Umbilical cord (tissue), 2 donors: ENCODE results near the gene FRAS1. TPM values are rescaled to one million over a fixed set of nuclear protein-coding genes. Genes with fewer than 3 reads are reported as not detected.
A peak's percentile ranks its signal among the peaks of the same experiment; 100 is the strongest.
"Not testable (repeated sequence)": the region's sequence is repeated elsewhere in the genome, so short reads cannot be mapped to it uniquely, and the experiment has no call there.

Experiments used
- DNase-seq: peaks from one replicate; pipeline ENCODE4 v3.0.0-alpha.2; 2015; ENCODE audit warnings: low spot score
- total RNA-seq: library from RNA; depleted of rRNA; stranded (reverse); fragments of >200 nt; gene quantifications from one replicate; pipeline ENCODE4 v1.2.3, GENCODE V29; 2014; ENCODE audit warnings: low replicate concordance; ENCODE audit not compliant: insufficient read depth

FRAS1 gene
- total RNA-seq, 1 donor from 2014 or later = 47.7 TPM

DNA sequence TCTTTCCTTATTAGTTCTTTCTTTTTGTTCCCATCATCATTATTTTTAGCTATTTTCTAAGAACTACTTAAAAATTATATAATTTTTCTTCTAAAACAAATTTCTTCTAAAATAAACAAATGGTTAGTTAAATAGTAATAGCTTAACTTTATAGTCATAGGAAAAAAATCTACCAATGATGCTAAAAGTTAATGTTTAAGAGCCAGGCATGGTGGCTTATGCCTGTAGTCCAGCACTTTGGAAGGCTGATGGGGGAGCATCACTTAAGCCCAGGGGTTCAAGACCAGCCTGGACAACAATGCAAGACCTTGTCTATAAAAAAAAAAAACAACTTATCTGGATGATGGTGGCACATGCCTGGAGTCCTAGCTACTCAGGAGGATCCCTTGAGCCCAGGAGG lies 367.3 kb downstream of the FRAS1 start:
- DNase-seq = no peak

DNA sequence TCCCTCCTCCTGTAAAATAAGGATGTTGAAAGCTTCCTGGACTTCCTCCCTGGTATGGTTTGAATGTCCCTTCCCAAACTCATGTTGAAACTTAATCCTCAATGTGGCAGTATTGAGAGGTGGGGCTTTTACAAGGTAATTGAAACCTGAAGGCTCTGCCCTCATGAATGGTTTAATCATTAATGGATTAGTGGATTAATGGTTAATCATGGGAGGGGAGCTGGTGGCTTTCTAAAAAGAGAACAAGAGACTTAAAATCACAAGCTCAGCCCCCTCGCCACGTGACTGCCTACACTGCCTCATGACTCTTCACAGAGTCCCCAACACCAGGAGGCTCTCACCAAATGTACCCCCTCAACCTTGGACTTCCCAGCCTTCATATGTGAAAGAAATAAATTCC lies 369.8 kb downstream of the FRAS1 start:
- no peak for DNase-seq

DNA sequence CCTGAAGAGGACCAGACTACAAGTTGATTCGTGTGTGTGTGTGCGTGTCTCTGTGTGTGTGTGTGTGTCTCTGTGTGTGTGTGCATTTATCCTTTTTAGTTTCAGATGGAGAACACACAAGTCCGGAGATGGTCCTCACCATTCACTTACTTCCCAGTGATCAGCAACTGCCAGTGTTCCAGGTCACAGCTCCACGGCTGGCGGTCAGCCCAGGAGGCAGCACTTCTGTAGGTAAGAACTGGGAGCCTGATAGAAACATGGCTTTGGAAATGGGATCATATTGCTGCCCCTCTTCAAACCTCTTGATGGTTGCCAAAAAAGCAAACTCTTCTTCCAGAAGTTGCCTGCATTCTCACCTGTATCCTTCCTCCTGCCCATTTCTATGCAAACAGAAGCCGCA lies 371.9 kb downstream of the FRAS1 start:
- no peak for DNase-seq

DNA sequence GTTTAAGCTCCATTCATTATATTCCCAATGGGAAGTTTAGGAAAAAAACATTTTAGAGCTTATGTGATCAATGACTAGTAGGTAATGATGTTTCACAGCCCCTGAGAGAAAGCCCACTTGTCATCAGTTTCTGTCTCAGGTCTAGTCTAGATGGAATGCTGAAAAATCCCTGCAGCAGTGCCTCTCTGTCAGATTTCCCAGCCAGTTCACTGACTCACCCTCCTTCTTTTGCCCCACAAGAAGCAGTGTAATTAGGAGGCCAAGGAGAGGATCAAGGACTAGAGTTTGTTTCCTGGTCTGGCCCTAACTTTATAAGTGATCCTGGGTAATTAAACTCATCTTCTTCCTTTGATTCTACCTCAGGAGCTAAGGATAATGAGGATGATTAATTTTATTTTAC lies 375.8 kb downstream of the FRAS1 start:
- peak; percentile 69 for DNase-seq

DNA sequence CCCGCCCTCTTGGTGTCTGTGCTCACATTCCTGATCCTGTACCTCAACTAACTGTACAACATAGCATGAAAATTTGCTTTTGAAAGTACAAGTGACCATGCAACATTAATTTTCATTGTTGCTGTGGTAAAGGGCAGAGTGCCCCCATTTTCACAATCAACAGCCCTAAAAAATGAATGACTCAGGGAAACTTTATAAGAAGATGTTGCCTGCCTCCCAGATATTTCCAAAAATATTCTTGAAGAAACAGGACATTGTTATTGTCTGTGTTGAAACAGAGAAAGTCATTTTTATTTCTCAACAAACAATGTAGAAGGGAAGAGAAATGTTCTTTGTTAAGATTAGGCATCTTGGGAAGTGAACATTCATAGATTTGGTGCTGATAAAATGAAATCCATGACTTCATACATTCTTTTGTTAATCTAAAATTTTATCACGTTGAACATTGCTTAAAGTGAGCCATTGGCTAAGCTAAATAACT lies 380.5 kb downstream of the FRAS1 start:
- DNase-seq = no peak

DNA sequence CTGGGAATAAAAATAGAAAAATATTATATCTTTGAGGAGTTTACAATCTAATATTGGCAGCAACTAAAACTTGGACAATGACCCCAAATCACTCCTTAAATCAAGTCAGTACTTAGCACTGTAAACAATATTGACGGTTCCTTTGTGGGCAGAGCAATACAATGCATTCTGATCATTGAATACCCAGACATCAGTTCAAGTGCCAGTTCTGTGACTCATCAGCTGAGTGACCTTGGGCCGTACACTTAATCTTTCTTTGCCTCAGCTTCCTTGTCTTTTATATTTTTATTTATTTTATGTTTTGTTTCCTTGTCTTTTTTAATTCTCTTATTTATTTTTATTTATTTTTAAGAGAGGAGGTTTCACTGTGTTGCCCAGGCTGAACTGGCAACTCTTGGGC lies 382.2 kb downstream of the FRAS1 start:
- no peak for DNase-seq

DNA sequence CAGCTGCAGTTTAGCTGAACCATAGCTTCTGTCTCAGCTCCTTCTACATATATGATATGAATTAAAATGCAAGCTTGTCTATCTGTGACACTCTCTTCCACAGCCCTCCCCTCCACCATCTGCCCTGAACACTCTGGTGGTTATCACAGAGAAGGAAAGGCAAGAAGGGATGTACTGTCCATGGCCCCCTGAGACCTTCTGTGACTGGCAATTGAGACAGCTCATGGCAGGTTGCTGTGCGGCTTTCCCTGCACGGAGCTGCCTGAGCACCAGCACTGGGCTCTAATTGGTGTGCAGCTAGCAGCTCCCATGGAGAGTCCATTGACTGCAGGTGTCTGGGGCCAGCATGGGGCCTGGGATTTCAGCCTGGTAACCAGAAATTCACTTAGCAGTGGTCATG lies 384.6 kb downstream of the FRAS1 start:
- no peak for DNase-seq

DNA sequence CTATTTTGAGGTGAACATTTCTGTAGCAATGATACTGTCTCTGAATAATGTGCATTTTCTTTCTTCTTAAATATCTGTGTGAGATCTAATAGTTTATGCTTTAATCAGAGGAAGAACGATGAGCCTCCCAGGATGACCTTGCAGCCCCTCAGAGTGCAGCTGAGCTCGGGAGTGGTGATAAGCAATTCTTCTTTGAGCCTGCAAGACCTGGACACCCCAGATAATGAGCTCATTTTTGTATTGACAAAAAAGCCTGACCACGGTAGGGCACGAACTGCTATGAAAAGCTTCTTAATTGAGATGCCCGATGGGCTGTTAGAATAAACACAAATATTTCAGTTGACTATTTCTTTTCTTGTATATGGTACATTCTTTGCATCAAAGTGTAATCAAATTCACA lies 389.5 kb downstream of the FRAS1 start:
- DNase-seq = no peak

DNA sequence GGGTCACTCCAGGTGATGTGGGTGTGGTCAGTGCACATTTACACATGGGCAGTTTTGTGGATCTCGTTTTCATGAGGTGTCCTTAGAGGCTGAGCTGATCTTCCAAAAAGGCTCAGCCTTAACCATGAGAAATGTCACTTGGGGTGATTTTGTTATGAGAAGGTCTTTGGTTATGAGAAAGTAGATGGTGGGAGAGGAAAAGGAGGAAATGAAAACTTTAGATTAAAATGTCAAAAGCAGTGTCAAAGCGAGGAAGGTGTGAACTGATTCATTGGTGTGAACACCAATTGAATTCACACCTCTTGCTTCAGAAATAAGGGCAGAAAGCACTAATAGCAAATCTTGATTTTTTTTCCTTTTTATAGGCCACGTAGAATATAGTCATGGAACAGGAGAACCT lies 394.3 kb downstream of the FRAS1 start:
- no peak for DNase-seq

DNA sequence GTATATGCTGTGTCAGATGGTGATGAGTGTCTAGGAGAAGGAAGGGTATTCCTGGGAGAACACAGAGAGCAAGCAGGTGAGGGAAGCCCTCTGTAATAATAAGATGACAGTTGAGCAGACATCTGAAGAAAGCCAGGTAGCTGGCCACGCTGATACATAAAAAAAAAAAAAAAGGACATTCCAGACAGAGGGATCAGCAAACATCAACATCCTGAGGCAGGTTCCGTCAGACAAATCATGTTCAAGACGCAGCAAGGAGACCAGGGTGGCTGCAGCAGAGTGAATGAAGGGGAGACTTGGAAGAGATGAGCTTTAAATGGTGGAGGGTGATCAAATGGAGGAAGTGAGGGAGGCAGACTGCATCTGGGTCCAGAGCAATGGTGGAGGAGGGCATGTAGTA lies 396.9 kb downstream of the FRAS1 start:
- DNase-seq = peak; percentile 30

DNA sequence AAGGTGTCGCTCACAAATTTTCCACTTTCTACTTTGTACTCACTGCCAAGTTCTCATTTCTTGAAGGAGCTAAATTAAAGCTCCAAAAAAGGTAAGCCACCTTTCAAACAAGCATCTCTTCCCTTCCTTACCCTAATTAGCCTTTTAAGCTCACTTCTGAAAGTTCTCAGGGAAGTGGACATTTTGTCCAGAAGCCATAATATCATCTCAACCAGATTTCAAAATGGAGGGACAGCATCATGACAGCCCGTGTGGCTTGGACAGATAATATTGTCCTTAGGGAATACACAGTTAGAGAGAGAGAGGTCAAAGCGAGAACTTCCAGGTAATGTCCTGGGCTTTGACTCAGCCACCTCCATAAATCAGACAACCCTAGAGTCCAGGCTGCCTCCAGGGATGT lies 400.6 kb downstream of the FRAS1 start:
- DNase-seq = no peak

DNA sequence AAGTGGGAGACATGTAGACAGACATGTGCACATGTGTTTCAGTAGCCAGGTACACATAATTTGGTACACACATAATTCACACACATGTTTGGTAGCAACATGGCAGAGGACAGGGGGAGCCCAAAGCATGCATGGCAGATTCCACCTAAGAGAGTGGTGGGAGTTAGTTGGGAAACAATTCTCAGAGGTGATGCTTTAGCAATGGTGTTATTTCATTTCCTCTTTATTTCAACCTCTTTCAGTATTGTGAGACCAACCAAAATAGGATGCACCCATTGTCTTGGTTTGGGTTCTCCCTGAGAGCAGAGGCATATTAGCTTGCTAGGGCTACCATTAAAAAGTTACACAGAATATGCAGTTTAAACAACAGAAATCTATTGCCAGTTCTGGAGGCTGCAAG lies 402.2 kb downstream of the FRAS1 start:
- DNase-seq = no peak

DNA sequence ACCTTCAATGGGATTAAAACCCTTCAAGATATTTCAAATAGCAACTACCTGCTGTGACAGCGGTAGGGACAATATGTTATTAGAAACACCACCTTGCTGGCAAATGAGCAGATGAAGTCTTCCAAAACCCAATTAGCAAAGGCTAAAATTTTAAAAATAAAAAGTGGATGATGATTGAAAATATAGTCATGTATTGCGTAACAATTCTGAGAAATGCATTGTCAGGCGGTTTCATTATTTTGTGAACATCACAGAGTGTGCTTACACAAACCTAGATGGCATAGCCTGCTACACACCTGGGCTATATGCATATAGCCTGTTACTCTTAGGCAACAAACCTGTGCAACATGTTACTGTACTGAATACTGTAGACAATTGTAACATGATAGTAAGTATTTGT lies 403.2 kb downstream of the FRAS1 start:
- DNase-seq = no peak

DNA sequence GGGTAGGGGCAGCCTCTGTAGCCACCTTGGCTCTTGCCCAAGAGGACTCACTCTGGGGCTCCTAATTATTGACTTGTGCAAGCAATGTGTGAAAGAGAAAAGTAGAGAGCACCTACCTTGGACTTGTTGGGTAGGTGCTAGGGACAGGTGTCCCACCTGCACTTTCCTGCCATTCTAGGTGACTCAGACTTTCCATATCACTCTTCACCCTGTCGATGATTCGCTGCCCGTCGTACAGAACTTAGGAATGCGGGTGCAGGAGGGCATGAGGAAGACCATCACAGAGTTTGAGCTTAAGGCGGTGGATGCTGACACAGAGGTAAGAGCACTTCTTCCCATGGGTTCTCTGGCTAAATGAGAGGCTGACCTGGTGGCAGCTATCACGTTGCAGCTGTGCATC lies 407.1 kb downstream of the FRAS1 start:
- DNase-seq = no peak

DNA sequence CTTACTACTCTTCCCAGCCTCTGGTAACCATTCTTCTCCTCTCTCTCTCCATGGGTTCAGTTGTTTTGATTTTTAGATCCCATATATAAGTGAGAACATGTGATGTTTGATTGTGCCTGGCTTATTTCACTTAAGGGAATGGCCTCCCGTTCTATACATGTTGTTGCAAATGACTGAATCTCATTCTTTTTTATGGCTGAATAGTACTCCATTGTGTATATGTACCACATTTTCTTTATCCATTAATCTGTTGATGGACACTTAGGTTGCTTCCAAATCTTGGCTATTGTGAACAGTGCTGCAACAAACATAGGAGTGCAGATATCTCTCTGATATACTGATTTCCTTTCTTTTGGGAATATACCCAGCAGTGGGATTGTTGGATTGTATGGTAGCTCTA lies 410.1 kb downstream of the FRAS1 start:
- not testable (repeated sequence) for DNase-seq

DNA sequence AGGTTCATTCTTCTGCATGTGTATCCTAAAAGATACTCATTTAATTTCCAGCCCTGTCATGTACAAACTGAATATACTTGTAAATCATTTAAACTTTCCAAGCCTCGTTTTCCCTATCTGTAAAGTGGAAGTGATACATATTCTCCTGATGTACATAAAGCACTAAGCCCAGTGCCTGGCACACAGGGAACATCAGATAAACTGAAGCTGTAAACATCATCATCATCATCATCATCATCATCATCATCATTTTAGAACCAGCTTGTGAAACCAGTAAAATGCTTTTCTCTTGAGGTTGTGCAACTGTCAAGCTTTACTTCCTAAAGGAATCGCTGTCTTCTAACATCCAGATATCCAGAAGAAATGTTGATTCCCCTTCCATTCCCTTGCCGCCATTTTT lies 411.1 kb downstream of the FRAS1 start:
- no peak for DNase-seq

DNA sequence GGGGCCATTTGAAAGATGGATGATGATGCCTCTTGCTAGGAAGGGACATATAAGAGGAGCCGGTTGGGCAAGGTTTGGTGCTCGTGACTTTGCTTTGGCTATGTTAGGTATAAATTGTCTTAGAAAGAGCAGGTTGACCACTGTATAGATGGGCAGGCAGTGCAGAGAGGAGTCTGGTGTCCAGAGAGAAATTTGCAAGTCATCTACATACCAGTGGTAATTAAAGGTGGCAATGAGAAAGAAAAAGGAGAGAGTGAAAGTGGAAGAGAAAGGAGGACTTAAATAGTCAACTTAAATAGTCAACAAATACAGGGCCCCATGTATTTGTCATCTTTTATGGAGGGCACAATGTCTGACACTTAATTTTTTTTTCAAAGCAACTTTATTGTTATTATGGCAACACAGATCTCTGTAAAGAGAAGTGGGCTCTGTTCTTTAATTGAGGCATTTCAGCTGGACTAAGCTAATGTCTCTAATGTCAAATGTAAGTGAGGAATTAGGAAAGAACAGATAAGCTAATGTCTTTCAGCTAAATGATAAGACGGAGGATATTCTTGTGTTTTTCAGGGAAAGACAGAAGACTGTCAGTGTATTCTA lies 419.1 kb downstream of the FRAS1 start:
- peak; percentile 73 for DNase-seq

DNA sequence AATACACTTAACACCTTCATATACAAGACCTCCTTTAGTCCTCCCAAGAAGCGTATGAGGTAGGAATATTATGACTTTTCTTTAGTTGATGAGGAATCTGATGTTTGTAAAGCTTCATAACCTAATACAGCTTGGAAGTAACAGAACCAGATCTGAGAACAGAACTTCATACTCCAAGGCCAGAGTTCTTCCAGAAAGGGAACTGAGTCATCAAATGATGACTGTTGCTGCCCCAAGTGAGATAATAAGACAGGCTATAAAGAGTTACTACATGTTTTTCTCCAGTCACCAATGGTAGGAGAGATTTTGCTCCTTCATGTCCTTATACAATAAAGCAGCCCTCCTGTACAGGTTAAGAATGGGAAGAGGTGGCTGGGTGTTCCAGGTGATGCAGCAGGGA lies 420.2 kb downstream of the FRAS1 start:
- no peak for DNase-seq

DNA sequence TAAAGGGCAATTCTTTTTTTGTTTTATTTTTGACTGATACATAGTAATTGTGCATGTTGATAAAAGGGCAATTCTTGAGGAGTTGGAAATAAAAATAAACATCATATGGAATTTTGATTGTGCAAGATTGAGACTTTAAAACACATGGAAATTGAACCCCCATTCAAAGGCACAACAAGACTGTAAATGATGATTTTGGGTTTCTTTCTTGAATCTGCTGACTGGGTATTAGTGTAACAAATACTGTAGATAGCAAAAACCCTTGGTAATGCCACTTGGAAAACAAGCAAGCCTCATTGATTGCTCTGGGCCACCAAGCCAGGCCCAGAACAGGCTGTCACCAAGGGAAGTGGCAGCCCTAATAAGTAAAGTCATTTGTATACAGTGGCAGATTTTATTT lies 421.4 kb downstream of the FRAS1 start:
- no peak for DNase-seq

DNA sequence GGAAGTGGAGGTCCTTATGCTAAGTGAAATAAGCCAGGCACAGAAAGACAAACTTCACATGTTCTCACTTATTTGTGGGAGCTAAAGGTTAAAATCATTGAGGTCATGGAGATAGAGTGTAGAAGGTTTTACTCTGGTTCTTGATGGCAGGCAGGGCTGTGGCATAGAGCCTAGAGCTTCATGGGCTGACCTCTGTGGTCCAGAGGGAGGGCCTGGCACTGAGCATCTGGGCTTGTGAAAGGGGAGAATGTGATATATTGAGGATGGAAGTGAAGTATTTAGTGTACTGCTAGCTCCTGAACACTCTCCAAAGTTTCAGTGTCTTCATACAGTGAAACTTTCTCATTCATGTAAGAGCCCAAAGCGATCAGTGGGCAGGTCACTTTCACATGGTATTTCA lies 423.2 kb downstream of the FRAS1 start:
- DNase-seq = no peak

DNA sequence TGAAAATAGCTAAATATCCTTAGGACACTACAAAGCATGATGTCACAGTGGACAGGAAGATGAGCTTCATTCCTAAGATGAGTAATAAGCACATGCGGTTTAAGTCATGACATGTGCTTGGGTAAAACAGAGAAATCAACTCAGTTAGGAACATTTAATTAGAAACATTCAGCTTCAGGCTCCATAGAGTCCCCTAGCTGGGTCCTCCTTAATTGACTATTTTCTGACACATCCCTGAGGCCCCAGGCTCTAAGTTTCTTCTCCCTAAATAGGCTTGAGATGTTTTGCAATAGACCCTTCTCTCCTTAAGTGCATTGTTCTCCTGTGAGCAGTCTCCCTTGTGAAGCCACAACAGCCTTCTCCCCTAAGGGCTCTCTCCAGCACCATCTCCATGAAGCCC lies 424.1 kb downstream of the FRAS1 start:
- DNase-seq = no peak

DNA sequence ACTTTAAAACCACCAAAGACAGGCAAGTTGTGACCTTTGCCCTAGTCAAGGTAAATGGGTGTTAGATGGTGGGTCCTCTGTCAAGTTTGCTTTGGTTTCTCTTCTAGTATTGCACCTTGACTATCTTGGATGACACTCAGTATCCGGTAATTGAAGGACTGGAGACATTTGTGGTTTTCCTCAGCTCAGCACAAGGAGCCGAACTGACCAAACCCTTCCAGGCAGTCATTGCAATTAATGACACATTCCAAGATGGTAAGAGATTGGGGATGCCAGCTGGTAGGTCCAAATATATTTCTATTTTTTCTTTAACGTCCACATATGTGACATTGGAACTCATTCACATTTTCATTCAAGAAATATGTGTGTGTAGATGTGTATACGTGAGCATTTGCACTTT lies 425.2 kb downstream of the FRAS1 start:
- no peak for DNase-seq

DNA sequence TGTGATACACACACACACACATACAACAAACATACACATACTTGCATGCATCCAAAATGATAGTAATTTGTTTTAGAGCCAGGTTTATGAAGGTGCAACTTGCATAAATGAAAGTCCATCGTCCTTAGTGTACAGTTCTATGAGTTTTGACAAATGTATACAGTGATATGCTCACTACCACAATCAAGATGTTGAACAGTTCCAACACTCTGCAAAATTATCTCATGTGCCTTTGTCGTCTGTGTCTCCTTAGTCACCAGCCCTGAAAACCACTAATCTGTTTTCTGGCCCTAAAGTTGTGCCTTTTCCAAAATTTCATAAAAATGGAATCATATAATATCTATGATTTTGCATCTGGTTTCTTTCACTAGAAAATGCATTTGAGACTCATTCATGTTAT lies 426.7 kb downstream of the FRAS1 start:
- DNase-seq = peak; percentile 17

DNA sequence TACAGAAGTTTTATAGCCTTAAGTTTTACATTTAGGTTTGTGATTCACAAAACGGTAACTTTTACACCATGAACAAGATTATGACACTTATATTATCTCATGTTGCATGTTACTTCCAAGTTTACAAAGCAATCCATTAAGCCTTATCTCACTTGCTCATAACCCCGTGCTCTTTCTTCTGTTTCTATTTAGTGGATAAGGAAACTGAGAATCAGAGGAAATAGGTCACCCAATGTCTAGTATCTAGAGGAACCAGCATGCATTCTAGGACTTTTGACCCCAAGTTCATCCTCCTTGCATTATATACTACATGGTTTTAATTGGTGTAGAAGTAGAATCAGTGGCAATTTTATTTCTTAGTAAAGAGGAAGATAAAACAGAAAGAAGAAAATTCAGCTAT lies 427.5 kb downstream of the FRAS1 start:
- no peak for DNase-seq
